Psoas muscle (tissue), 8 donors: ENCODE data around the gene BAIAP3. TPM values are rescaled to one million over a fixed set of nuclear protein-coding genes. Genes with fewer than 3 reads are reported as not detected.

ENCODE experiments used
- ATAC-seq, 4 donors: fragments of 200-7000 bp; cut with Tn5 transposase; one replicate each; pipeline ENCODE4 v1.9.1; 2020; ENCODE audit warnings: moderate library complexity in 3 of 4, mild to moderate bottlenecking in 2 of 4
- DNase-seq, 2 donors: peaks; one replicate each; pipeline ENCODE4 v3.0.0-alpha.2; 2020
- H3K27ac ChIP-seq: fragments of 200-600 bp; one replicate; pipeline ENCODE4 v1.8.0; 2022
- H3K27me3 ChIP-seq, 3 donors: fragments of 200-600 bp in 1 of 3; one replicate each; pipeline versions ENCODE4 v1.6.1 to v1.8.0; 2013 to 2022; ENCODE audit warnings: low read length in 2 of 3, mild to moderate bottlenecking in 2 of 3, moderate library complexity in 1 of 3; ENCODE audit not compliant: insufficient read depth in 3 of 3
- H3K36me3 ChIP-seq, 2 donors: fragments of 200-600 bp in 1 of 2; one replicate each; pipeline versions ENCODE4 v1.6.1 to v1.8.0; 2013 to 2022; ENCODE audit warnings: low read depth in 1 of 2, mild to moderate bottlenecking in 1 of 2, moderate library complexity in 1 of 2; ENCODE audit not compliant: insufficient read depth in 1 of 2
- H3K4me1 ChIP-seq: fragments of 200-600 bp; one replicate; pipeline ENCODE4 v1.8.0; 2022
- H3K4me3 ChIP-seq: fragments of 200-600 bp; one replicate; pipeline ENCODE4 v1.8.0; 2022; ENCODE audit warnings: mild to moderate bottlenecking
- H3K9me3 ChIP-seq: fragments of 200-600 bp; one replicate; pipeline ENCODE4 v1.8.0; 2022
- CTCF ChIP-seq: fragments of 200-600 bp; IDR thresholded peaks from one replicate; pipeline ENCODE4 v1.8.0; 2022; ENCODE audit warnings: antibody characterized with exemption
- WGBS, 3 donors: extraction: QIAGEN DNeasy Blood & Tissue Kit; methylation state at CpG; one replicate each; pipeline versions ENCODE4 v1.1.6 to v1.1.7; 2013; 5-methylcytosine and 5-hydroxymethylcytosine counted together
- intact Hi-C, 2 donors: fragments of 100-400 bp; cut with DNase I; formaldehyde crosslinking; loops; one replicate each; pipeline versions ENCODE4 v1.11.0 to v1.14.2; 2022
- polyA plus RNA-seq, 3 donors: library from polyadenylated mRNA; stranded (reverse); fragments of 200-250 nt; gene quantifications; one replicate each; pipeline ENCODE4 v1.2.3, GENCODE V29; 2013
- total RNA-seq, 4 donors: library from RNA; stranded (reverse); fragmentation: NEBNext Ultra II Directional in 2 of 4; extraction: Animal tissue kit (Norgen Biotek cat#: 25700) in 2 of 4; gene quantifications; one replicate each; pipeline versions ENCODE4 v1.2.1 to v1.2.4, GENCODE V29; 2021 to 2023
- donor health status: healthy with polysubstance abuse.
- donor health status: DM: no; HTN: no; CAD: no; lungs with moderate emphysema.
- donor health status: Bipolar disorder and iron deficiency.
- donor health status: healthy.
- donor health status: DM: yes; HTN: yes; CAD: no.
- donor health status: DM: no; HTN: no; CAD: no.
- donor health status: DM: no; HTN: no; CAD: no.
- donor health status: DM: yes; HTN: yes; CAD: no.

The BAIAP3 gene
- total and polyA plus RNA-seq, 7 donors: 0.38 to 3.5 (median 1.1) TPM

- intact Hi-C loops: no loop called here
- ATAC-seq (no peak), DNase-seq (peak in 1 of 2 donors; percentile 50)
- no peak for TF ChIP-seq CTCF
- no peak overlapping the region for H3K4me3 ChIP-seq
- no peaks in the 10 kb centered on the region for H3K9me3 ChIP-seq
- 85 to 94% (median 87%) methylated on average over 29 of the region's 29 CpGs for WGBS, 3 donors
- peaks cover 6 to 82% of the 10 kb centered on the region in 2 donors for H3K36me3 ChIP-seq
- H3K27ac ChIP-seq: no peak overlapping the region
- no peaks in the 10 kb centered on the region for H3K4me1 ChIP-seq
- no peaks in the 10 kb centered on the region for H3K27me3 ChIP-seq
Observed at GRCh38 chr16:1366060-1366711, 32.7 kb downstream of the BAIAP3 start.

- intact Hi-C loops: no loop called here
- H3K4me3 ChIP-seq: no peak overlapping the region
- no peaks in the 10 kb centered on the region for H3K27me3 ChIP-seq
- H3K27ac ChIP-seq: no peak overlapping the region
- WGBS, 3 donors: 83 to 85% (median 85%) methylated on average over 15 to 24 of the region's 24 CpGs
- peaks cover 6 to 81% of the 10 kb centered on the region in 2 donors for H3K36me3 ChIP-seq
- DNase-seq (peak in 1 of 2 donors; percentile 48), ATAC-seq (no peak)
- H3K4me1 ChIP-seq: no peaks in the 10 kb centered on the region
- TF ChIP-seq CTCF: no peak
- H3K9me3 ChIP-seq: no peaks in the 10 kb centered on the region
Observed at GRCh38 chr16:1366712-1367299, 33.4 kb downstream of the BAIAP3 start.

- H3K4me1 ChIP-seq: no peaks in the 10 kb centered on the region
- H3K9me3 ChIP-seq: no peaks in the 10 kb centered on the region
- H3K36me3 ChIP-seq: peaks cover 5 to 72% of the 10 kb centered on the region in 2 donors
- DNase-seq (no peak), ATAC-seq (no peak)
- H3K27me3 ChIP-seq: no peaks in the 10 kb centered on the region
- WGBS, 3 donors: 80 to 86% (median 82%) methylated on average over 22 to 27 of the region's 27 CpGs
- TF ChIP-seq CTCF: no peak
- no peak overlapping the region for H3K27ac ChIP-seq
- intact Hi-C loops: no loop called here
- H3K4me3 ChIP-seq: no peak overlapping the region
Observed at GRCh38 chr16:1367486-1368174, 34.2 kb downstream of the BAIAP3 start.

GRCh38 chr16:1371054-1371978 is 37.9 kb downstream of the BAIAP3 start:
- H3K4me3 ChIP-seq: no peak overlapping the region
- no peak for ATAC-seq
- H3K27ac ChIP-seq: no peak overlapping the region
- TF ChIP-seq CTCF: no peak
- peaks cover 0 to 48% of the 10 kb centered on the region in 2 donors for H3K36me3 ChIP-seq
- no peak for DNase-seq
- no peaks in the 10 kb centered on the region for H3K9me3 ChIP-seq
- intact Hi-C loops: no loop called here
- no peaks in the 10 kb centered on the region for H3K4me1 ChIP-seq
- WGBS, 3 donors: 89 to 92% (median 90%) methylated on average over 30 to 33 of the region's 33 CpGs
- H3K27me3 ChIP-seq: no peaks in the 10 kb centered on the region
